PC-9 (cell line): Measurements from ENCODE around the gene HEXA. TPM values are rescaled to one million over a fixed set of nuclear protein-coding genes. Genes with fewer than 3 reads are reported as not detected.

Source experiments
- BruUV-seq: library from RNA; stranded (reverse); fragments of 400-500 nt; replicated peaks from 2 replicates; lab custom pipeline; 2021; lab: Mats Ljungman, UMichigan
- CTCF ChIA-PET: fragments of 300-600 bp; sonication (Branson Sonifier 250); formaldehyde crosslinking; loops from one replicate; lab custom pipeline; 2022; ENCODE audit warnings: antibody characterized with exemption; lab: Charles Lee
- POLR2A ChIA-PET: fragments of 300-600 bp; sonication (Branson Sonifier 250); formaldehyde crosslinking; loops from one replicate; lab custom pipeline; 2022; ENCODE audit warnings: antibody characterized with exemption; ENCODE audit not compliant: unreplicated experiment; lab: Charles Lee
- DNase-seq, 2 experiments: peaks; one replicate each; pipeline versions ENCODE4 v3.0.0 to v3.0.0-alpha.2; 2015 to 2022; ENCODE audit warnings: mixed read lengths in 1 of 2
- H2AFZ ChIP-seq: fragments of 200-600 bp; sonication (generic); 2 replicates; pipeline ENCODE4 v1.8.1; 2017; ENCODE audit warnings: antibody characterized with exemption
- H3F3A ChIP-seq: fragments of 200-600 bp; sonication (generic); 2 replicates; pipeline ENCODE4 v1.8.1; 2017; ENCODE audit warnings: antibody characterized with exemption, mild to moderate bottlenecking, low read depth; ENCODE audit not compliant: insufficient read depth
- H3K27ac ChIP-seq: fragments of 200-600 bp; sonication (generic); 2 replicates; pipeline ENCODE4 v1.6.1; 2016; ENCODE audit warnings: mixed run types
- H3K27me3 ChIP-seq: fragments of 200-600 bp; sonication (generic); 2 replicates; pipeline ENCODE4 v1.6.1; 2016; ENCODE audit warnings: low read depth, mixed run types; ENCODE audit not compliant: insufficient read depth
- H3K36me3 ChIP-seq: fragments of 200-600 bp; sonication (generic); 2 replicates; pipeline ENCODE4 v1.6.1; 2016; ENCODE audit warnings: low read depth, mixed run types
- H3K4me1 ChIP-seq: fragments of 200-600 bp; sonication (generic); replicated peaks from 2 replicates; pipeline ENCODE4 v1.6.1; 2016; ENCODE audit warnings: mixed run types; ENCODE audit not compliant: insufficient read depth
- H3K4me2 ChIP-seq: fragments of 200-600 bp; sonication (generic); 2 replicates; pipeline ENCODE4 v1.6.1; 2017; ENCODE audit warnings: mixed run types
- H3K4me3 ChIP-seq: fragments of 200-600 bp; sonication (generic); 2 replicates; pipeline ENCODE4 v1.6.1; 2016; ENCODE audit warnings: mixed run types
- H3K79me2 ChIP-seq: fragments of 200-600 bp; sonication (generic); 2 replicates; pipeline ENCODE4 v1.6.1; 2017; ENCODE audit warnings: low read depth, mixed run types
- H3K9me2 ChIP-seq: fragments of 200-600 bp; sonication (generic); 2 replicates; pipeline ENCODE4 v1.8.1; 2017; ENCODE audit warnings: mild to moderate bottlenecking; ENCODE audit not compliant: insufficient read depth
- H3K9me3 ChIP-seq: fragments of 200-600 bp; sonication (generic); 2 replicates; pipeline ENCODE4 v1.8.1; 2016; ENCODE audit warnings: low read depth; ENCODE audit not compliant: insufficient read depth
- H4K20me1 ChIP-seq: fragments of 200-600 bp; sonication (generic); 2 replicates; pipeline ENCODE4 v1.8.1; 2017; ENCODE audit not compliant: insufficient read depth
- CTCF ChIP-seq: fragments of 200-600 bp; sonication (generic); conservative IDR thresholded peaks from 2 replicates; pipeline ENCODE4 v1.6.1; 2017; ENCODE audit warnings: mixed run types, antibody characterized with exemption, mild to moderate bottlenecking, moderate library complexity
- intact Hi-C: fragments of 100-400 bp; cut with micrococcal nuclease; formaldehyde crosslinking; loops from one replicate; pipeline ENCODE4 v1.10.0; 2022; ENCODE audit not compliant: unreplicated experiment
- total RNA-seq: library from RNA; stranded (reverse); gene quantifications from 2 replicates; pipeline ENCODE4 v1.2.3, GENCODE V29; 2021

The HEXA gene
- total RNA-seq, 1 experiment from 2014 or later = 129 TPM

GRCh38 chr15:72302955-72303354 lies 72.9 kb downstream of the HEXA start:
- POLR2A ChIA-PET = no interaction called here
- BruUV-seq = no TSS peak
- no peaks in the 10 kb centered on the region for H3K79me2 ChIP-seq
- H3K4me3 ChIP-seq = no peak overlapping the region
- H3K4me1 ChIP-seq = no peaks in the 10 kb centered on the region
- no peak overlapping the region for H2AFZ ChIP-seq
- DNase-seq = no peak
- H3K36me3 ChIP-seq = no peaks in the 10 kb centered on the region
- H3K27ac ChIP-seq = no peak overlapping the region
- intact Hi-C loops = no loop called here
- H3F3A ChIP-seq = no peaks in the 10 kb centered on the region; the same call in 1 of the 2 replicates
- CTCF ChIA-PET = no interaction called here
- no peaks in the 10 kb centered on the region for H3K9me2 ChIP-seq
- TF ChIP-seq CTCF = no peak
- H3K9me3 ChIP-seq = no peaks in the 10 kb centered on the region
- no peak overlapping the region for H3K4me2 ChIP-seq
- no peaks in the 10 kb centered on the region for H4K20me1 ChIP-seq
- H3K27me3 ChIP-seq = no peaks in the 10 kb centered on the region

Other genes starting within 250 kb of the HEXA start
- gene GRAMD2A, start 178.2 kb downstream of the HEXA start, total RNA-seq = 48.5 and 60.2 TPM in 2 replicates
- 1,294 and 1,809 TPM in 2 replicates for gene PKM, start 144.8 kb downstream of the HEXA start, total RNA-seq
- gene PARP6, start 103.5 kb downstream of the HEXA start, total RNA-seq = 51.3 and 65.9 TPM in 2 replicates
- gene CELF6, start 55.9 kb downstream of the HEXA start, total RNA-seq = not detected in 2 replicates
- not detected in 2 replicates for gene TMEM202, start 22.3 kb upstream of the HEXA start, total RNA-seq
- 144 and 190 TPM in 2 replicates for gene ARIH1, start 98.3 kb upstream of the HEXA start, total RNA-seq